ENCODE data around the gene ATP13A3.

- no peak for TF ChIP-seq CTCF (IDR thresholded peaks at IDR 0.05)
- TF ChIP-seq POLR2AphosphoS5 (IDR thresholded peaks at IDR 0.05), result no peak
These were observed 64.6 kb downstream of the ATP13A3 start for GRCh38 chr3:194422188-194422587.

All from upper lobe of left lung (tissue), 4 donors.